Cardiac fibroblast (primary cell): Measurements from ENCODE around the gene CHMP6.

Experiments used
- DNase-seq, 2 donors: peaks; one replicate each; pipeline versions ENCODE4 v3.0.0 to v3.0.0-alpha.2; 2010; ENCODE audit warnings: low read depth in 2 of 2
- H3K4me3 ChIP-seq, 2 donors: replicated peaks in 1 of 2; 1 replicate in 1 of 2; 2 replicates in 1 of 2; pipeline ENCODE4 v1.5.1; 2011; ENCODE audit warnings: low read depth in 2 of 2, low read length in 2 of 2, mild to moderate bottlenecking in 2 of 2, moderate library complexity in 1 of 2
- CTCF ChIP-seq: IDR thresholded peaks from one replicate; pipeline ENCODE4 v1.5.1; 2011; ENCODE audit warnings: low read depth, mild to moderate bottlenecking, low read length, inconsistent platforms

Gene CHMP6

GRCh38 chr17:80999536-81000333 is 8.1 kb downstream of the CHMP6 start:
- DNase-seq: no peak
- no peak overlapping the region for H3K4me3 ChIP-seq
- TF ChIP-seq CTCF: no peak

DNA sequence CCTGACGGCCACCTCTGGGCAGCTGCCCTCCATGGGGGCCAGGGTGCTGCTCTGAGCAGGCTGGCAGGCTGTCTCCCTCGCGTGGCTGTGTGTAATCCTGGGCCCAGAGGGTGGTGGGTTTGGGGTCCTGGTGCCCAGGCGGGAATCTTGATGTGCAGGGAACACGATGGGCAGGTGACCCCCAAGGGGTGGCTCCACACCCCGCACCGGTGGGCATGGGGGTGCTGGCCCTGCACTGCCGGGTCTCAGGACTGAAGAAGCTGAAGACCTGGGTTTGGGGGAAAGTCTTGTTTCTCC is 8.6 kb downstream of the CHMP6 start:
- TF ChIP-seq CTCF: no peak
- no peak overlapping the region for H3K4me3 ChIP-seq
- no peak for DNase-seq

DNA sequence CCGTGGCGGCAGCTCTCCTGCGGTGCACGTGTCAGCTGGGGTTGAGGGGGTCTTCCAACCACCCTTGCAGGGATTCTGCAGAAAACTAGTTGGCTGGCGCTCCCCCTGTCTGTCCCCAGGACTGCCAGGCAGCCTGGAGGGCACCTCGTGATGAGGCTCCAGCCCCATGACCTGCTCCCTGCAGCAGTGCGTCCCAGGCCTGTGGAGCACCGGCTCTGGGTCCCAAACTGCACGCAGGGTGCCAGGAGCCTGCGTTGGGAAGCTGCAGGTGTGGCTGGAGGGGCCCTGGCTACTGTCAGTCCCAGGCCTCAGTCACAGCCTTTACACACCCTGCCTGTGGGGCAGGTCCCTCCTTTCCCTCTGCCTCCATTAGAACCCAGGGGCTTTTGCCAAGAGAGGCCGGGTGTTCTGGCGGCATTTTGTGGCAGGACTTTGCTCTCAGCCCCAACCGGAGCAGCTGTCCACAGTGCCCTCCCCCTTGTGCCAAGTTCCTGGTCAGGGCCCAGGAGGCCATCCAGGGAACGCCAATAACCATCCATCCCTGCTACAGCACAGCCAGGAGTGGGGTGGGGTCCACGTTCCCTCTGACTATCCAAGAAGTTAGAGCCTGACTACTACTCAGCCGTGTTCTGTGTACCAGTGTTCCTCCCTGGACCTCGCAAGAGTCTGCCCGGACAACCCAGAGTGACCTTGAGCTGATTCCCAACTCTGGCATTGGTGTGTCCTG is 9.2 kb downstream of the CHMP6 start:
- no peak for TF ChIP-seq CTCF

GRCh38 chr17:81002013-81002384 is 10.4 kb downstream of the CHMP6 start:
- no peak for DNase-seq
- H3K4me3 ChIP-seq: no peak overlapping the region
- TF ChIP-seq CTCF: no peak

More for the DNA sequence above, 9.2 kb downstream of the CHMP6 start:
- DNase-seq: no peak
- no peak overlapping the region for H3K4me3 ChIP-seq

- no peak for TF ChIP-seq CTCF
- H3K4me3 ChIP-seq: no peak overlapping the region
- DNase-seq: peak; percentile 64 to 70
Measured at GRCh38 chr17:81002409-81003361, 11.0 kb downstream of the CHMP6 start.

- no peak for DNase-seq
- no peak overlapping the region for H3K4me3 ChIP-seq
- TF ChIP-seq CTCF: no peak
Measured at GRCh38 chr17:81003711-81004475, 12.3 kb downstream of the CHMP6 start.
